Endothelial cell (in vitro differentiated cells): ENCODE measurements around the gene SPEM3. TPM values are rescaled to one million over a fixed set of nuclear protein-coding genes. Genes with fewer than 3 reads are reported as not detected.
A peak's percentile ranks its signal among the peaks of the same experiment; 100 is the strongest.

ENCODE experiments used
- DNase-seq: peaks from one replicate; pipeline ENCODE4 v3.0.0; 2021; ENCODE audit warnings: low spot score
- H3K27ac Mint-ChIP-seq: one replicate; pipeline ENCODE4 v1.8.0; 2021; ENCODE audit warnings: mixed read lengths, inconsistent platforms; ENCODE audit not compliant: unreplicated experiment
- H3K27me3 Mint-ChIP-seq: one replicate; pipeline ENCODE4 v1.8.0; 2021; ENCODE audit warnings: mild to moderate bottlenecking, moderate library complexity, mixed read lengths, inconsistent platforms; ENCODE audit not compliant: unreplicated experiment
- H3K36me3 Mint-ChIP-seq: one replicate; pipeline ENCODE4 v1.8.0; 2021; ENCODE audit warnings: mild to moderate bottlenecking, low read depth, mixed read lengths, inconsistent platforms; ENCODE audit not compliant: unreplicated experiment
- H3K4me1 Mint-ChIP-seq: one replicate; pipeline ENCODE4 v1.8.0; 2021; ENCODE audit warnings: mild to moderate bottlenecking, mixed read lengths, inconsistent platforms; ENCODE audit not compliant: unreplicated experiment
- H3K4me3 Mint-ChIP-seq: one replicate; pipeline ENCODE4 v1.8.0; 2021; ENCODE audit warnings: mild to moderate bottlenecking, mixed read lengths, inconsistent platforms; ENCODE audit not compliant: unreplicated experiment
- H3K9me3 Mint-ChIP-seq: one replicate; pipeline ENCODE4 v1.8.0; 2021; ENCODE audit warnings: mixed read lengths, inconsistent platforms; ENCODE audit not compliant: unreplicated experiment
- CTCF ChIP-seq: fragments of 200-600 bp; sonication (generic); IDR thresholded peaks from one replicate; pipeline ENCODE4 v1.5.0; 2021; ENCODE audit warnings: antibody characterized with exemption; ENCODE audit not compliant: unreplicated experiment
- total RNA-seq: library from RNA; stranded (reverse); fragmentation: NEBNext Ultra II Directional; extraction: Animal tissue kit (Norgen Biotek cat#: 25700); gene quantifications from one replicate; pipeline ENCODE4 v1.2.1, GENCODE V29; 2021; ENCODE audit not compliant: unreplicated experiment

SPEM3 gene
- total RNA-seq, 1 donor from 2014 or later = not detected

DNA sequence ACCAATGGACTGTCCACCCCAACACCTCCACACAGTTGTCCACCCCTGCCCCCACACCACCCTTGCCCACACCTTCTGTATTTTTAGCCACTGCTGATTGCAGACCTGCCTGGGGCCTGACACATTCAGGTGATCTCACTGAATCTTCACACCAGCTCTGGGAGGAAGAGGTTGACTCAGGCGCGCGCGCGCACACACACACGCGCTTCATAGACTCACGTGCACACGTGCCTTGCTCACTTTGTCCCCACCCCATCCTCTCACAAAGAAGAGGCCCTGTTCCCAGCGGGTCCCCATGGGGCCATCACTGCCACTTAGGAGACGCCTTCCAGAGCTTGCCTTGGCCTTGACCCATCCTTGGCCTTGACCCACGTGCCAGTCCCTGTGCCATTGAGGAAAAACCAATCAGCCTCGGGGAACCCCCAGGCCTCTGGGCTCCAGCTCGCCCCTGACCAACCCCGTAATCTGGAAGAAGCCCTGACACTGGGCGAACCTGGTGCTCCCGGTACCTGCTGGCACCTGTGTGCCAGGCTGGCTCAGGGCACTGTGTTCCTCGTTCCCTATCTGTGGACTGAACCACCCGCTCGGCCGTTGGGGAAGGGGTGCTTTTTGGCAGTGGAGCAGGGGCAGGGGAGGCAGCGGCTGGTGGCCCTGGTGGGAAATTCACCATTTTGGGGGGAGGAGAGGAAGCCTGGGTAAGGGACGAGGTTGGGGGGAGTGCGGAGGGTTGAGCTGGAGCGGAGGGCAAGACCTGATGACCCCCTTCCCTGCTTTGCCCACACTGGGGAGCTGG is 17.8 kb upstream of the SPEM3 start:
- TF ChIP-seq CTCF = no peak
- Mint-ChIP-seq H3K27ac (no peak overlapping the region), H3K36me3 (peaks cover 24% of the 10 kb centered on the region), H3K4me3 (no peak overlapping the region), H3K27me3 (peaks cover 11% of the 10 kb centered on the region), H3K9me3 (no peaks in the 10 kb centered on the region), H3K4me1 (peaks cover 25% of the 10 kb centered on the region)
- no peak for DNase-seq

DNA sequence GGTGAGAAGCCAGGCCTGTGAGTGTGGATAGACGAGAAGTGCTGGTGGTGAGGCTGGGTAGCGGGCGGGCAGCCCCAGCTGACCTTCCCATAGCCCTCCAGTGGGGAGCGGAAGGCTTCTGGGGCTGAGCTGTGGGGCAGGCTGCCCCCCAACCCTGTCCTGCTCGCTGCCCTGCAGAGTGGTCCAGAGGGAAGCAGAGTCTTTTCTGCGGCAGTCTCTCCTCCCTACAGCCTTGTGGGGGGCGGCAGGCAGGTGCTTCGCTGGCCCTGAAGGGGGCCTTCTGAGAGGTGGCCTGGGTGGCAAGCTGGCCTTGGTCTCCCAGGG is 17.3 kb upstream of the SPEM3 start:
- Mint-ChIP-seq H3K4me3 (no peak overlapping the region), H3K36me3 (peaks cover 29% of the 10 kb centered on the region), H3K27me3 (peaks cover 8% of the 10 kb centered on the region), H3K9me3 (no peaks in the 10 kb centered on the region), H3K27ac (no peak overlapping the region), H3K4me1 (peaks cover 22% of the 10 kb centered on the region)
- DNase-seq = no peak
- no peak for TF ChIP-seq CTCF

DNA sequence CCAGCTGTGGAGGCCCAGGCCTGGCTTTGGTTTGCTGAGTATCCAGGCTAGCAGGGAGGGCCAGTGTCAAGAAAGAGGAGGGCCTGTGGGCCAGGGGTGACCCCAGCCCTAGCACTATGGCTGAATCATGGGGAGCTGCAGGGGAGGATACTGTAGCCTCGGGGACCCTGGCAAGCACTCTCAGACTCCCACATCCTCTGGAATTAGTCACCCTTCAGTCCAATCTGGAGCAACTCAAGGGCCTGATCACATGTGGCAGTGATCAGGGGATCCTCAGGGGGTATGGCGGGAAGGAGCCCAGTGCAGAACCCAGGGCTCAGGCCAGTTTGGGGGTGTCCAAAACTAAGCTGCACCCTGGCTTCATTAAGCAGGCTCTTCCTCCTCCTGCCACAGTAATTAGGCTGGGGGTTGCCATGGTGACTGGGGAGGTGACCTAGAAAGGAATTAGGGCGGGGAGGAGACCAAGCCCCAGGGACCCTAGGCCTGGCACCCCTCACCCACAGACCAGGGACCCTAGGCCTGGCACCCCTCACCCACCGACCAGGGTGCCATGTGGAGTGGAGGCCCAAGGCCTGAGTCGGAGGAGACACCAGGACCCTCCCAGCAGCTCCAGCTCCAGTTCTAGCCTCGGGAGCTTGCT is 15.2 kb upstream of the SPEM3 start:
- Mint-ChIP-seq H3K4me1 (peaks cover 18% of the 10 kb centered on the region), H3K36me3 (peaks cover 37% of the 10 kb centered on the region), H3K4me3 (peak overlapping the region; percentile 72), H3K27ac (no peak overlapping the region), H3K27me3 (peaks cover 12% of the 10 kb centered on the region), H3K9me3 (no peaks in the 10 kb centered on the region)
- TF ChIP-seq CTCF = no peak
- DNase-seq = no peak

DNA sequence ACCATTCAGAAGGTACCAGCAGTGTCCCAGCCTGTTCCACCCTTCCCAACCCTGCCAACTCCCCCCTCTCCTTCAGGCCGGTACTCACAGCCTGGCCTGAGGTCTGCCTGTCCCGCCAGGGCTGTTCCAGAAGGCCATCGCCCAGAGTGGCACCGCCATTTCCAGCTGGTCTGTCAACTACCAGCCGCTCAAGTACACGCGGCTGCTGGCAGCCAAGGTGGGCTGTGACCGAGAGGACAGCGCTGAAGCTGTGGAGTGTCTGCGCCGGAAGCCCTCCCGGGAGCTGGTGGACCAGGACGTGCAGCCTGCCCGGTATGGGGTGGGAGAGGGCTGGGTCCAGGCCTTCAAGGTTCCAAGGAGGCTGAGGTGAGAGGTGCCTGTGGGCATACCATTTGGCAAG is 13.8 kb upstream of the SPEM3 start:
- no peak overlapping the region for H3K4me3 Mint-ChIP-seq
- no peak overlapping the region for H3K27ac Mint-ChIP-seq
- no peaks in the 10 kb centered on the region for H3K9me3 Mint-ChIP-seq
- peaks cover 9% of the 10 kb centered on the region for H3K27me3 Mint-ChIP-seq
- no peak for DNase-seq
- peaks cover 22% of the 10 kb centered on the region for H3K4me1 Mint-ChIP-seq
- H3K36me3 Mint-ChIP-seq = peaks cover 27% of the 10 kb centered on the region
- TF ChIP-seq CTCF = no peak

GRCh38 chr17:7415784-7416183 is 12.9 kb upstream of the SPEM3 start:
- Mint-ChIP-seq H3K4me3 (no peak overlapping the region), H3K4me1 (peaks cover 19% of the 10 kb centered on the region), H3K27me3 (peaks cover 5% of the 10 kb centered on the region), H3K9me3 (no peaks in the 10 kb centered on the region), H3K36me3 (peaks cover 20% of the 10 kb centered on the region), H3K27ac (no peak overlapping the region)
- TF ChIP-seq CTCF = no peak
- no peak for DNase-seq
